K562 (cell line): ENCODE data around the gene GRIA3. TPM values are rescaled to one million over a fixed set of nuclear protein-coding genes. Genes with fewer than 3 reads are reported as not detected.

ENCODE experiments used
- ATAC-seq: fragments of 200-7000 bp; cut with Tn5 transposase; 3 replicates; pipeline ENCODE4 v1.9.1; 2020; ENCODE audit warnings: moderate library complexity
- BruUV-seq: library from RNA; stranded (reverse); fragments of 400-500 nt; replicated peaks from 2 replicates; lab custom pipeline; 2021; lab: Mats Ljungman, UMichigan
- CTCF ChIA-PET: fragments of 300-600 bp; formaldehyde crosslinking; extraction: SDS; loops from one replicate; lab custom pipeline; 2021; ENCODE audit warnings: low intra/inter-chr PET ratio; lab: Yijun Ruan, JAX
- POLR2A ChIA-PET: fragments of 300-600, 350-650 bp; sonication (Branson Sonifier 250); formaldehyde crosslinking; extraction: SDS; loops from one replicate; lab custom pipeline; 2021; ENCODE audit warnings: antibody characterized with exemption, inconsistent platforms; lab: Yijun Ruan, JAX
- DNase-seq, 4 experiments: peaks; one replicate each; pipeline versions ENCODE4 v3.0.0 to v3.0.0-alpha.2; 2011 to 2018; ENCODE audit warnings: low spot score in 3 of 4, mixed read lengths in 3 of 4; ENCODE audit errors: extremely low read depth in 1 of 4
- FAIRE-seq: peaks from 2 replicates; lab custom pipeline; 2011; peaks lifted over from hg19 to GRCh38; lab: Jason Lieb, UNC
- H2AFZ ChIP-seq: 2 replicates; pipeline ENCODE4 v1.6.0; 2011; ENCODE audit warnings: low read depth, low read length, control low read depth, inconsistent platforms
- H3K27ac ChIP-seq: fragments of 200-600 bp; 3 replicates; pipeline ENCODE4 v1.8.0; 2011; ENCODE audit warnings: low read depth, mild to moderate bottlenecking, control low read depth, inconsistent platforms, low read length, moderate library complexity, mixed read lengths; ENCODE audit errors: extremely low read depth
- H3K27me3 ChIP-seq, 2 experiments: fragments of 300-600 bp in 1 of 2; 2 replicates in 1 of 2; 3 replicates in 1 of 2; pipeline versions ENCODE4 v1.6.0 to v1.8.0; 2011; ENCODE audit warnings: inconsistent platforms in 2 of 2, low read length in 2 of 2, mild to moderate bottlenecking in 1 of 2, mixed read lengths in 1 of 2, moderate library complexity in 1 of 2; ENCODE audit not compliant: control insufficient read depth in 2 of 2, insufficient read depth in 2 of 2
- H3K36me3 ChIP-seq: fragments of 300-600 bp; 3 replicates; pipeline ENCODE4 v1.8.0; 2011; ENCODE audit warnings: mild to moderate bottlenecking, low read length, inconsistent platforms; ENCODE audit not compliant: control insufficient read depth, insufficient read depth
- H3K4me1 ChIP-seq, 2 experiments: fragments of 200-600 bp in 1 of 2; replicated peaks in 1 of 2; 2 replicates in 1 of 2; 3 replicates in 1 of 2; pipeline versions ENCODE4 v1.5.1 to v1.8.0; 2011; ENCODE audit warnings: inconsistent platforms in 2 of 2, low read length in 2 of 2, mild to moderate bottlenecking in 1 of 2, mixed read lengths in 1 of 2, moderate library complexity in 1 of 2; ENCODE audit not compliant: control insufficient read depth in 2 of 2, insufficient read depth in 2 of 2
- H3K4me2 ChIP-seq: 2 replicates; pipeline ENCODE4 v1.6.1; 2011; ENCODE audit warnings: low read length, control low read depth, inconsistent platforms, mixed read lengths; ENCODE audit not compliant: insufficient read depth
- H3K4me3 ChIP-seq: fragments of 200-600 bp; sonication (generic), shearing (Covaris generic); 2 replicates; pipeline ENCODE4 v1.5.1; 2016; ENCODE audit warnings: control low read depth, inconsistent platforms
- H3K79me2 ChIP-seq: fragments of 200-600 bp; 3 replicates; pipeline ENCODE4 v1.8.0; 2011; ENCODE audit warnings: low read length, inconsistent platforms; ENCODE audit not compliant: control insufficient read depth, insufficient read depth
- H3K9ac ChIP-seq, 2 experiments: 2 replicates each; pipeline versions ENCODE4 v1.6.0 to v1.6.1; 2011; ENCODE audit warnings: low read depth in 2 of 2, low read length in 2 of 2, control low read depth in 1 of 2, inconsistent platforms in 1 of 2, mild to moderate bottlenecking in 1 of 2, mixed read lengths in 1 of 2; ENCODE audit not compliant: insufficient read depth in 1 of 2
- H3K9me1 ChIP-seq: one replicate; pipeline ENCODE4 v1.6.0; 2011; ENCODE audit warnings: inconsistent platforms, mild to moderate bottlenecking, low read length, moderate library complexity; ENCODE audit not compliant: control insufficient read depth, insufficient read depth
- H3K9me3 ChIP-seq: replicated peaks from 2 replicates; pipeline ENCODE4 v1.5.1; 2011; ENCODE audit warnings: low read depth, low read length, inconsistent platforms; ENCODE audit not compliant: control insufficient read depth, insufficient read depth
- H4K20me1 ChIP-seq: replicated peaks from 2 replicates; pipeline ENCODE4 v1.6.1; 2011; ENCODE audit warnings: low read length, inconsistent platforms, mixed read lengths; ENCODE audit not compliant: control insufficient read depth, insufficient read depth
- CREB3L1 ChIP-seq: fragments of 450-650 bp; IDR thresholded peaks from 2 replicates; pipeline ENCODE4 v1.6.1; 2014; ENCODE audit warnings: low read depth, mild to moderate bottlenecking, moderate library complexity, borderline replicate concordance
- NELFE ChIP-seq: IDR thresholded peaks from 2 replicates; pipeline ENCODE4 v1.6.1; 2011; ENCODE audit warnings: mild to moderate bottlenecking; ENCODE audit not compliant: insufficient read depth, insufficient read length
- SIX5 ChIP-seq, 2 experiments: IDR thresholded peaks; 2 replicates each; pipeline ENCODE4 v1.6.1; 2011; ENCODE audit warnings: low read length in 2 of 2, borderline replicate concordance in 1 of 2, low read depth in 1 of 2, mild to moderate bottlenecking in 1 of 2, moderate library complexity in 1 of 2; ENCODE audit not compliant: insufficient read depth in 1 of 2
- ZBTB5 ChIP-seq: fragments of 450-650 bp; IDR thresholded peaks from 2 replicates; pipeline ENCODE4 v1.6.1; 2017; ENCODE audit warnings: antibody characterized with exemption
- ZC3H4 ChIP-seq: sonication (generic); formaldehyde crosslinking; IDR thresholded peaks from 2 replicates; pipeline ENCODE4 v1.9.0; 2021; ENCODE audit warnings: missing genetic modification reagents, borderline replicate concordance
- ZNF239 ChIP-seq: fragments of 250-450 bp; sonication (Bioruptor Pico); IDR thresholded peaks from 2 replicates; pipeline ENCODE4 v1.4.0; 2020; ENCODE audit warnings: mild to moderate bottlenecking
- WGBS: fragments of 100-300 bp; shearing (Covaris generic); methylation state at CpG from one replicate; pipeline ENCODE4 v1.1.6; 2016; ENCODE audit warnings: low coverage, mixed read lengths; ENCODE audit not compliant: insufficient coverage; ENCODE audit errors: missing lambda C conversion rate; 5-methylcytosine and 5-hydroxymethylcytosine counted together
- in situ Hi-C: fragments of 300-500 bp; cut with MboI; formaldehyde crosslinking; loops from 4 replicates; pipeline ENCODE4 v1.15.0; 2018; ENCODE audit warnings: inconsistent platforms, mixed read lengths
- intact Hi-C: fragments of 100-400 bp; cut with micrococcal nuclease; formaldehyde crosslinking; loops from 2 replicates; pipeline ENCODE4 v1.14.2; 2022
- polyA plus RNA-seq, 8 experiments: library from polyadenylated mRNA; depleted of rRNA in 4 of 8; stranded (reverse) in 5 of 8; unstranded in 3 of 8; fragments of >200 nt; fragmentation: Nextera tagmentation in 2 of 8; fragmentation: Illumina TruSeq in 1 of 8; extraction: Ambion mirVana in 2 of 8; extraction: Trizol in 1 of 8; gene quantifications; 2 replicates each; pipeline versions ENCODE4 v1.2.1 to v1.2.3, GENCODE V29; 2011 to 2014; ENCODE audit warnings: inconsistent platforms in 1 of 8, missing spikeins in 1 of 8
- total RNA-seq, 7 experiments: library from RNA; depleted of rRNA in 6 of 7; stranded (reverse); fragments of >200 nt in 6 of 7; fragmentation: Illumina TruSeq in 2 of 7; extraction: Trizol in 2 of 7; gene quantifications; 2 replicates each; pipeline versions ENCODE4 v1.2.1 to v1.2.3, GENCODE V29; 2011 to 2021; ENCODE audit warnings: low replicate concordance in 1 of 7

The GRIA3 gene
- total and polyA plus RNA-seq, 9 of the 15 experiments (the other 6 are each of a cell fraction or from before 2014, with no cell fraction given): 0.10 TPM; not detected in 8

GRCh38 chrX:123181233-123181914 is 2.7 kb upstream of the GRIA3 start:
- Histone ChIP-seq H3K9me1 (no peaks in the 10 kb centered on the region), H3K79me2 (no peaks in the 10 kb centered on the region), H3K4me2 (no peak overlapping the region), H3K4me3 (no peak overlapping the region), H3K27me3 (peaks cover 2 to 20% of the 10 kb centered on the region in 2 experiments; a peak in 3 of 5 replicates), H3K4me1 (peaks cover 0 to 7% of the 10 kb centered on the region in 2 experiments; a peak in 2 of 5 replicates), H3K36me3 (no peaks in the 10 kb centered on the region), H3K9ac (no peak overlapping the region), H3K27ac (no peak overlapping the region), H3K9me3 (no peaks in the 10 kb centered on the region), H4K20me1 (no peaks in the 10 kb centered on the region), H2AFZ (no peak overlapping the region)
- WGBS: 6% methylated on average over 5 of the region's 5 CpGs
- POLR2A ChIA-PET: no interaction called here
- CTCF ChIA-PET: no interaction called here
- in situ Hi-C loops: no loop called here
- no peak for TF ChIP-seq ZNF239 (CRISPR knock-in tag)
- TF ChIP-seq ZC3H4: no peak
- no peak for TF ChIP-seq SIX5 (IDR thresholded peaks at IDR 0.05; ENCODE audit: borderline replicate concordance in 1 of 2, insufficient read depth in 1 of 2, low read depth in 1 of 2, low read length in 2 of 2)
- no peak for TF ChIP-seq CREB3L1
- TF ChIP-seq NELFE: no peak
- TF ChIP-seq ZBTB5: no peak
- intact Hi-C loops: no loop called here
- no peak for ATAC-seq
- no peak for FAIRE-seq
- DNase-seq: no peak
- no TSS peak for BruUV-seq
